SK-N-SH (cell line): ENCODE measurements around the gene RAMP2.

Experiments used
- CHD2 ChIP-seq: fragments of 150-350 bp; IDR thresholded peaks from 2 replicates; pipeline ENCODE4 v1.6.1; 2018; ENCODE audit warnings: low read length; ENCODE audit not compliant: partially characterized antibody
- TAF1 ChIP-seq: IDR thresholded peaks from 2 replicates; pipeline ENCODE4 v1.6.1; 2012; ENCODE audit warnings: low read depth, mild to moderate bottlenecking, low read length, moderate library complexity, borderline replicate concordance
- TF ChIP-seq, protein P1 (sequence below): fragments of 200-600 bp; sonication (generic); IDR thresholded peaks from 2 replicates; pipeline ENCODE4 v1.6.1; 2017; ENCODE audit warnings: antibody characterized with exemption, mild to moderate bottlenecking, moderate library complexity

DNA sequence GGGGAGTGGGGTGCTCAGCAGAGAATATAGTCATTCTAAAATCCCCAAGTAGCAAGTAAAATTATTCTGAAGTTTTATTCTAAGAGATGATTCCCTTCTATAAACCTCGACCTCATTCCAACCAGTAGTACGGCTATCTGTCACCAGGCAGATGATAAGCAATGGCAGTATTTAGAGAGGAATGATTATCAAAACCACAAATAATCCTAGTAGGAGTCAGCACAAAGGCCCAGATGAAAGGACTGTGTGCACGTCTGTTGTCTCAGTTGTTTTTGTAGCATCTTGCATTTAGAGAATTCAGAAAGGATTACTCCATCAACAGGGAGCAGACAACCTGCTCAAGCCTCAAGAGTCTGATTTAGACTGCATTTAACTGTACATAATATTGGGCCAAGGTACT lies 37.4 kb upstream of the RAMP2 start:
- TF ChIP-seq, protein P1, sequence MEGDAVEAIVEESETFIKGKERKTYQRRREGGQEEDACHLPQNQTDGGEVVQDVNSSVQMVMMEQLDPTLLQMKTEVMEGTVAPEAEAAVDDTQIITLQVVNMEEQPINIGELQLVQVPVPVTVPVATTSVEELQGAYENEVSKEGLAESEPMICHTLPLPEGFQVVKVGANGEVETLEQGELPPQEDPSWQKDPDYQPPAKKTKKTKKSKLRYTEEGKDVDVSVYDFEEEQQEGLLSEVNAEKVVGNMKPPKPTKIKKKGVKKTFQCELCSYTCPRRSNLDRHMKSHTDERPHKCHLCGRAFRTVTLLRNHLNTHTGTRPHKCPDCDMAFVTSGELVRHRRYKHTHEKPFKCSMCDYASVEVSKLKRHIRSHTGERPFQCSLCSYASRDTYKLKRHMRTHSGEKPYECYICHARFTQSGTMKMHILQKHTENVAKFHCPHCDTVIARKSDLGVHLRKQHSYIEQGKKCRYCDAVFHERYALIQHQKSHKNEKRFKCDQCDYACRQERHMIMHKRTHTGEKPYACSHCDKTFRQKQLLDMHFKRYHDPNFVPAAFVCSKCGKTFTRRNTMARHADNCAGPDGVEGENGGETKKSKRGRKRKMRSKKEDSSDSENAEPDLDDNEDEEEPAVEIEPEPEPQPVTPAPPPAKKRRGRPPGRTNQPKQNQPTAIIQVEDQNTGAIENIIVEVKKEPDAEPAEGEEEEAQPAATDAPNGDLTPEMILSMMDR = no peak
- no peak for TF ChIP-seq CHD2
- no peak for TF ChIP-seq TAF1
